Osteoblast (primary cell): ENCODE results near the gene SLC22A5. TPM values are rescaled to one million over a fixed set of nuclear protein-coding genes. Genes with fewer than 3 reads are reported as not detected.
A peak's percentile ranks its signal among the peaks of the same experiment; 100 is the strongest.

Experiments used
- DNase-seq: peaks from one replicate; pipeline ENCODE4 v3.0.0; 2011; ENCODE audit warnings: low spot score, mixed read lengths; ENCODE audit not compliant: insufficient read length; ENCODE audit errors: missing footprints
- H2AFZ ChIP-seq: 2 replicates; pipeline ENCODE4 v1.6.0; 2011; ENCODE audit warnings: mild to moderate bottlenecking, low read length
- H3K27ac ChIP-seq: 2 replicates; pipeline ENCODE4 v1.5.1; 2011; ENCODE audit warnings: mild to moderate bottlenecking, low read depth, low read length, moderate library complexity
- H3K27me3 ChIP-seq: 2 replicates; pipeline ENCODE4 v1.6.0; 2012; ENCODE audit warnings: mild to moderate bottlenecking, control low read depth, inconsistent platforms, low read length, moderate library complexity; ENCODE audit not compliant: insufficient read depth
- H3K36me3 ChIP-seq: 2 replicates; pipeline ENCODE4 v1.5.1; 2011; ENCODE audit warnings: mild to moderate bottlenecking, low read length, control low read depth, moderate library complexity; ENCODE audit not compliant: insufficient read depth
- H3K4me1 ChIP-seq: 2 replicates; pipeline ENCODE4 v1.5.1; 2011; ENCODE audit warnings: mild to moderate bottlenecking, low read length, control low read depth, moderate library complexity; ENCODE audit not compliant: insufficient read depth
- H3K4me2 ChIP-seq: 2 replicates; pipeline ENCODE4 v1.6.0; 2011; ENCODE audit warnings: mild to moderate bottlenecking, low read length; ENCODE audit not compliant: insufficient read depth
- H3K4me3 ChIP-seq: fragments of 200-600 bp; sonication (generic); 3 replicates; pipeline ENCODE4 v1.5.1; 2012; ENCODE audit warnings: mild to moderate bottlenecking, low read length, inconsistent platforms; ENCODE audit not compliant: insufficient read depth
- H3K79me2 ChIP-seq: 2 replicates; pipeline ENCODE4 v1.6.0; 2012; ENCODE audit warnings: mild to moderate bottlenecking, low read length, control low read depth, inconsistent platforms; ENCODE audit not compliant: insufficient read depth
- H3K9me3 ChIP-seq: 2 replicates; pipeline ENCODE4 v1.5.1; 2011; ENCODE audit warnings: low read depth, low read length, control low read depth
- H4K20me1 ChIP-seq: 2 replicates; pipeline ENCODE4 v1.6.0; 2012; ENCODE audit warnings: mild to moderate bottlenecking, low read length, control low read depth; ENCODE audit not compliant: insufficient read depth
- total RNA-seq: library from RNA; depleted of rRNA; stranded (reverse); fragments of >200 nt; gene quantifications from 2 replicates; pipeline ENCODE4 v1.2.3, GENCODE V29; 2012
- TF ChIP-seq, protein P1 (sequence below): IDR thresholded peaks from 2 replicates; pipeline ENCODE4 v1.5.1; 2011; ENCODE audit warnings: mild to moderate bottlenecking, low read depth, low read length, moderate library complexity; ENCODE audit errors: extremely low read depth

Gene SLC22A5
- total RNA-seq, 1 donor: 5.4 TPM

DNA sequence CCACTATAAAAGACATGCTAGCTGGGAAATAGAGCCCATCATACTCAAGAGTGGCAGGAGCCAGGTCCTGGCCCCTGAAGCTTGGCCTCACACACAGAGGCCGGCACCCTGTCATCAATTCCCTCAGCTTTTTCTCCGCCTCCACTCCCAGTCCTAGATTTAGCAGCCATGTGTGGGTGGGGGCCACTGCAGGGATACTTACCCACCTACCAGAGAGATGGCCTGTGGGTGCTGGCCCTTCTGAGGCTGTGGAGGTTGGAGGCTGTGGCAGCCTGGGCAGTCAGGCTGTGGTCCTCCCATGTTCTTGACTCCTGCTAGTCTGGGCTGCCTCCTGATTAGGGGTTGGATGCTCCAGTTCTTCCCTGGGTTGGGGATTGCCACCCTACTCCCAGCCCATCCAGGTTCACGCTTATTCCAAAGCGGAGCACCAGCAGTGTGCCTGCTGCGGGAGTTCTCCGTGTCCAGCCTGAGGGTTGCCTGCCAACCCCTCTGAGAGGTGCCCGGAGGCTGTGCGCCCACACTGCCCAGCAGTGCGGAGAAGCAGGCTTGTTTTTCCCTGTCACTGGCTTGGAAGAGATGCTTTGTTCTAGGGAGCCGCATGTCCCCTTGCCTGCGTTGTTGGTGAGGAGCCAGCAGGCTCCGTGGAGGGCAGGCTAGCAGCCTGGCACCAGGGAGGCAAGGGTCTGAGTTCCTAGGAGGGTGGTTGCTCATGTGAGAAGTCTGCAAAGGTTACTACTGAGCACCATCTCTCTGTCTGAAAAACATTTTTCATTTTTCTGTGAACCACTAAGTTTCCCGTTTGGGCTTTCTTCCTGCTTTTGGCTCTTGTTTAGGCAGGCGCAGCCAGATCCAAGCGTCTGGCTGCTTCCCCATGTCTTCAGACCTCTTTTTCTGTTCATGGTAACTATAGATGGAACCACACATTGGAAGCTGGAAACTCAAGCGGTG is 7.5 kb downstream of the SLC22A5 start:
- H2AFZ ChIP-seq: no peak overlapping the region
- H3K9me3 ChIP-seq: no peaks in the 10 kb centered on the region
- no peaks in the 10 kb centered on the region for H3K36me3 ChIP-seq
- H3K4me1 ChIP-seq: no peaks in the 10 kb centered on the region
- H3K4me2 ChIP-seq: no peak overlapping the region
- peaks cover 5% of the 10 kb centered on the region for H3K79me2 ChIP-seq
- H3K27me3 ChIP-seq: no peaks in the 10 kb centered on the region
- H3K27ac ChIP-seq: no peak overlapping the region
- no peaks in the 10 kb centered on the region for H4K20me1 ChIP-seq
- DNase-seq: no peak
- no peak overlapping the region for H3K4me3 ChIP-seq
- TF ChIP-seq, protein P1, sequence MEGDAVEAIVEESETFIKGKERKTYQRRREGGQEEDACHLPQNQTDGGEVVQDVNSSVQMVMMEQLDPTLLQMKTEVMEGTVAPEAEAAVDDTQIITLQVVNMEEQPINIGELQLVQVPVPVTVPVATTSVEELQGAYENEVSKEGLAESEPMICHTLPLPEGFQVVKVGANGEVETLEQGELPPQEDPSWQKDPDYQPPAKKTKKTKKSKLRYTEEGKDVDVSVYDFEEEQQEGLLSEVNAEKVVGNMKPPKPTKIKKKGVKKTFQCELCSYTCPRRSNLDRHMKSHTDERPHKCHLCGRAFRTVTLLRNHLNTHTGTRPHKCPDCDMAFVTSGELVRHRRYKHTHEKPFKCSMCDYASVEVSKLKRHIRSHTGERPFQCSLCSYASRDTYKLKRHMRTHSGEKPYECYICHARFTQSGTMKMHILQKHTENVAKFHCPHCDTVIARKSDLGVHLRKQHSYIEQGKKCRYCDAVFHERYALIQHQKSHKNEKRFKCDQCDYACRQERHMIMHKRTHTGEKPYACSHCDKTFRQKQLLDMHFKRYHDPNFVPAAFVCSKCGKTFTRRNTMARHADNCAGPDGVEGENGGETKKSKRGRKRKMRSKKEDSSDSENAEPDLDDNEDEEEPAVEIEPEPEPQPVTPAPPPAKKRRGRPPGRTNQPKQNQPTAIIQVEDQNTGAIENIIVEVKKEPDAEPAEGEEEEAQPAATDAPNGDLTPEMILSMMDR: no peak

DNA sequence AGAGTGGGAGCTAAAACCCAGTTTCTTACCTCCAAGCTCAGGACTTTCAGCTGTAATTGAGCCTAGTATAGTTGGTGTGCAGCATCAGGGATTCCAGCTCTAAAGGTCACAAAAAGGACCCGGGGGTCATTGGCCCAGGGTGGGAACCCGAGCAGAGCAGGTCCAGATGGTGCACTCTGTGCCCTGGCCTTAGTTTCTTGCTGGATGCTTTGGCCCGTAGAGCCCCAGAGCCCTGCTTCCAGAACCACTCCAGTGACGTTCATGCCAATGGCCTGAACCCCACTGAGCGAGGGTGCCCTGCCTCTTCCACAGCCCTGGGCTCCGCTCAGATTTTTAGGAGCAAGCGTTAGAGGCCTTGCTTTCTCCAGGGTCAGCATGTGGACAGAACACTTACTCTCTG is 8.2 kb downstream of the SLC22A5 start:
- H3K36me3 ChIP-seq: no peaks in the 10 kb centered on the region
- H3K79me2 ChIP-seq: peaks cover 3% of the 10 kb centered on the region
- H3K4me3 ChIP-seq: no peak overlapping the region
- H3K4me2 ChIP-seq: no peak overlapping the region
- no peaks in the 10 kb centered on the region for H3K9me3 ChIP-seq
- no peak overlapping the region for H3K27ac ChIP-seq
- DNase-seq: no peak
- H3K4me1 ChIP-seq: no peaks in the 10 kb centered on the region
- H4K20me1 ChIP-seq: no peaks in the 10 kb centered on the region
- no peak overlapping the region for H2AFZ ChIP-seq
- no peaks in the 10 kb centered on the region for H3K27me3 ChIP-seq
- TF ChIP-seq, protein P1: no peak

DNA sequence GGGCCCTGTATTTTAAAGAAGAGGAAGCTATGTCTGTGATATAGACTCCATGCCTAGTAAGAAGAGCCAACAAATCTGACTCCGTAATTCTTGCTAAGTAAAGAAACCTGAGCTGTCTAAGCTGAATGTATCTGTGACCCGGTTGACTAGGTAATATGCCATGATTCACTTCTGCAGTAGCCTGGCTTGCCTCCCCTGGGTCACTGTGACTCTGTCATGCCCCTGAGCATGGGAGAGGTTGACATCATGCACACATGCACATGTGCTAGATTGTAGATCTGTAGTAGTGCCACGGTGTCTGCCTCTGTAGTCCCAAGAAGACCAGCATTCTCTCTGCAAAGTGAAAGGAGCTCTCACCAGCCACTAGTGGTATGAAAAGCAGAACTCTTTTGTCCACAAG is 9.1 kb downstream of the SLC22A5 start:
- Histone ChIP-seq H3K36me3 (no peaks in the 10 kb centered on the region), H3K79me2 (peaks cover 3% of the 10 kb centered on the region), H3K9me3 (no peaks in the 10 kb centered on the region), H3K4me2 (no peak overlapping the region), H2AFZ (no peak overlapping the region), H3K27ac (no peak overlapping the region), H3K4me3 (no peak overlapping the region), H3K27me3 (no peaks in the 10 kb centered on the region), H3K4me1 (no peaks in the 10 kb centered on the region), H4K20me1 (no peaks in the 10 kb centered on the region)
- peak; percentile 81 for DNase-seq
- TF ChIP-seq, protein P1: no peak

DNA sequence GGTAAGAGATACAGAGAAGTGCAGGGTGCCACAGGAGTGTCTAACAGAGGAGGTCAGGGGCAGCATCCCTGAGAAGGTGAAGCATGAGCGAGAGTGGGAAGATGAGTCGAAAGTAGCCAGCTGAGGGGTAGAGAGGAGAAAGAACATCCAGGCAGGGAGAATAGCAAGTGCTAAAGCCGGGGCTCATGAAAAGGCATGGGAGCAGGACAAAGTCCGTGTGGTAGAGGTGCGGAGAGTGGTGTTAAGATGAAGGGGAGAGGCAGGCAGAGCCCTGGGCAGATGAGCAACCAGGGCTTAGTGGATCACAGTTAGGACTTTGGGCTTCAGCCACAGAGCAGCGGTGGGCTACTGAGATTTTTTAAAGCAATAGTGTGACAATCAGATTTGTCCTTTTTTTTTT is 10.5 kb downstream of the SLC22A5 start:
- Histone ChIP-seq H3K36me3 (no peaks in the 10 kb centered on the region), H4K20me1 (no peaks in the 10 kb centered on the region), H2AFZ (no peak overlapping the region), H3K79me2 (no peaks in the 10 kb centered on the region), H3K9me3 (no peaks in the 10 kb centered on the region), H3K27me3 (no peaks in the 10 kb centered on the region), H3K27ac (no peak overlapping the region), H3K4me1 (no peaks in the 10 kb centered on the region), H3K4me2 (no peak overlapping the region), H3K4me3 (no peak overlapping the region)
- DNase-seq: no peak
- TF ChIP-seq, protein P1: no peak
